NT2/D1 (cell line): Measurements from ENCODE around the gene FOXO3.
A peak's percentile ranks its signal among the peaks of the same experiment; 100 is the strongest.

Experiments used
- DNase-seq: peaks from one replicate; pipeline ENCODE4 v3.0.0-alpha.2; 2011; ENCODE audit warnings: low read depth, low spot score
- H3K27me3 ChIP-seq: 2 replicates; pipeline ENCODE4 v1.6.0; 2011; ENCODE audit warnings: mild to moderate bottlenecking; ENCODE audit not compliant: insufficient read length, insufficient read depth
- H3K36me3 ChIP-seq: 2 replicates; pipeline ENCODE4 v1.6.1; 2011; ENCODE audit warnings: mild to moderate bottlenecking, low read length, mixed read lengths; ENCODE audit not compliant: insufficient read depth, insufficient read length
- H3K4me1 ChIP-seq: 2 replicates; pipeline ENCODE4 v1.5.1; 2011; ENCODE audit not compliant: insufficient read depth, insufficient read length
- H3K4me3 ChIP-seq: 2 replicates; pipeline ENCODE4 v1.5.1; 2011; ENCODE audit warnings: low read depth; ENCODE audit not compliant: insufficient read length
- H3K9ac ChIP-seq: 2 replicates; pipeline ENCODE4 v1.6.0; 2011; ENCODE audit warnings: low read depth; ENCODE audit not compliant: insufficient read length
- H3K9me3 ChIP-seq: 2 replicates; pipeline ENCODE4 v1.5.1; 2011; ENCODE audit warnings: mild to moderate bottlenecking, low read length; ENCODE audit not compliant: insufficient read depth
- SUZ12 ChIP-seq: IDR thresholded peaks from 2 replicates; pipeline ENCODE4 v1.6.1; 2011; ENCODE audit not compliant: insufficient read length, insufficient read depth; ENCODE audit errors: extremely low read depth
- YY1 ChIP-seq: IDR thresholded peaks from 2 replicates; pipeline ENCODE4 v1.6.1; 2011; ENCODE audit not compliant: insufficient read length, insufficient read depth
- ZNF274 ChIP-seq: IDR thresholded peaks from 2 replicates; pipeline ENCODE4 v1.6.1; 2011; ENCODE audit warnings: mild to moderate bottlenecking, low read depth, low read length

FOXO3 gene

DNA sequence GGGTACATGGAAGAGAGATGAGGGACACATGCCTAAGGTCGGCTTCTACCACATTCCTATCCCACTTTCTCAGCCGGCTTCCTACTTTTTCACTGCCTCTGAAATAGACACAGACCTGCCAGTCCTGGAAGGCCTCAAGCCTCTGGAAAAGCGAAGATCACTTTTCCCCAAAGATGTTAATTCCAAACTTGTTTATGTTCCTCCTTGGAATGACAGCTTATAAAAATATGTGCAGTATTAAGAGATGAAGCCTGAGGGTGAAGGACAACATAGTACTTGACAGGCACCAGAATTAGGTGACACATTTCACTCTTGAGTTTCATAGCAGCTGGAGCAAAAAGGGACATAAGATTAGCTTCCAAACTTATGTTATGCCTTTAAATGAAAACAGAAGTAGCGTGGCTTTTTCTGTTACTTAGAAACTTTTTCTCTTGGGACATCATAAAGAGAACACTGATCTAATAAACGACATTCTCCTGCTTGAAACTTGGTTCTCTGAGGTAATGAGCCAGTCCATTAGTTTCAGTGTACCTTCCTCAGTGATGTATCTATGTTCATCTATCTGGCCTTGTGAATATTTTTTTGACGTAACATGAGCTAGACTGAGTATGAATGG is 25.3 kb downstream of the FOXO3 start:
- Histone ChIP-seq H3K9ac (no peak overlapping the region), H3K4me3 (no peak overlapping the region), H3K36me3 (no peaks in the 10 kb centered on the region), H3K9me3 (no peaks in the 10 kb centered on the region), H3K4me1 (peaks cover 4% of the 10 kb centered on the region), H3K27me3 (no peaks in the 10 kb centered on the region)
- no peak for TF ChIP-seq ZNF274
- TF ChIP-seq SUZ12 = no peak
- TF ChIP-seq YY1 = no peak
- DNase-seq = no peak

DNA sequence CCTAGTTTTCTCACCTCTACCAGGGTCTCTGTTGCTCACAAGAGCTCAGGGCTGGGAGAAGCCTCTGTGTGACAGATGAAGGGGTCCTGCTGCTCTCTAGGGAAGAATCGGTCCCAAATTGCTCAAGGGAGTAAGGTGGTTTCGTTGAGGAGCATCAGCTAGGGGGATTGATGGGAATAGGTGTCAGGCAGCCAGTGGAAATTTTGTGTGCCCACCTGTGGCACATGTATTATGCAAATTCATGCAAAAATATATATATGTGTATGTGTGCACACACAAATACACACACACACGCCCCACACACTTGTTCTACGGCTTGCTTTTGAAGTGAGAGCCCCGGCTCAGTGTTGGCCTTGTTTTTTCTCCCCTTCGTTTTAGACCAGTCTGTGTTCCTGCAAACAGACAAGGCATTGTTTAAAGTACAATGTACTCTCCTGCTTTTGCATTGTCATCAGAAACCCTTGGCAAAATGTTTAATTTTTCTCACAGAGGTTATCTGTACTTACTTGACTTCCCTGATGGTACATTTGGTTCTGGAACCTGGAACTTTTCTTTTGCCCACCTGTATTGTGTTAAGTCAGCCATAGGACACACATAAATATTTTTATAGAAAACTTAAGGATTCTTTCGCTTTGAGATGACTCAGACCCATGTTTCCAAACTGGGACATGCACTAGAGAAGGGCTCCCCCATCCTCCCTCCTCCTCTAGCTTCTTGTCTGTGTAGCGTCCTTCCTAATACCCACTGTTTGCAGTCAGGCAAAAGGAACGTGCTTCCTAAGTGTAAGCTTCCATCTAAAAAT is 26.7 kb downstream of the FOXO3 start:
- H3K4me1 ChIP-seq = peaks cover 4% of the 10 kb centered on the region

DNA sequence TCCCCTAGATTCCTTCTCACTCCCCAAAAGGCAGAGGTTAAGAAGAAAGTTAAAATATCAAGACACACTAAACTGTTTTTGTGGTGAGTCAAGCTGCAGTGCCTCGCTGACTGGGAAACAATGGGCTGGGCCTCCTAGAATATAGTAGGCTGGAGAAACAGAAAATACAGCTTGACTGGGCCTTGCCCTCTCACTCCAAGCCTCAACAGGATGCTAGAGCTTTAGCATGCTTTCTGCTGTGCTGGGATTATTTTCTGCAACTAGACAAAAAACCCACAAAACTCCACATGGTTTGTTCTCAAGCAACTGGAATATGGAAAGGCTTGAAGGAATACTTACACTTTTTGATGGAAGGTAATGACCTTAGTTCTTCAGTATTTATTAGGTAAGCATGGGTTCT is 27.9 kb downstream of the FOXO3 start:
- Histone ChIP-seq H3K9ac (no peak overlapping the region), H3K4me3 (no peak overlapping the region), H3K36me3 (no peaks in the 10 kb centered on the region), H3K27me3 (no peaks in the 10 kb centered on the region), H3K9me3 (no peaks in the 10 kb centered on the region), H3K4me1 (peaks cover 4% of the 10 kb centered on the region)
- DNase-seq = no peak
- no peak for TF ChIP-seq SUZ12
- TF ChIP-seq YY1 = no peak
- TF ChIP-seq ZNF274 = no peak

More for the DNA sequence above, 26.7 kb downstream of the FOXO3 start:
- H3K27me3 ChIP-seq = no peaks in the 10 kb centered on the region
- DNase-seq = no peak
- H3K9me3 ChIP-seq = no peaks in the 10 kb centered on the region
- no peaks in the 10 kb centered on the region for H3K36me3 ChIP-seq
- H3K4me3 ChIP-seq = no peak overlapping the region
- no peak overlapping the region for H3K9ac ChIP-seq
- no peak for TF ChIP-seq SUZ12
- TF ChIP-seq YY1 = no peak
- no peak for TF ChIP-seq ZNF274

- Histone ChIP-seq H3K9ac (peak overlapping the region; percentile 11), H3K4me3 (no peak overlapping the region), H3K36me3 (no peaks in the 10 kb centered on the region), H3K27me3 (no peaks in the 10 kb centered on the region), H3K4me1 (peaks cover 5% of the 10 kb centered on the region), H3K9me3 (no peaks in the 10 kb centered on the region)
- peak; percentile 84 for DNase-seq
- TF ChIP-seq YY1 (no peak), SUZ12 (no peak), ZNF274 (no peak)
Measured at GRCh38 chr6:108589244-108589791, 28.6 kb downstream of the FOXO3 start.

DNA sequence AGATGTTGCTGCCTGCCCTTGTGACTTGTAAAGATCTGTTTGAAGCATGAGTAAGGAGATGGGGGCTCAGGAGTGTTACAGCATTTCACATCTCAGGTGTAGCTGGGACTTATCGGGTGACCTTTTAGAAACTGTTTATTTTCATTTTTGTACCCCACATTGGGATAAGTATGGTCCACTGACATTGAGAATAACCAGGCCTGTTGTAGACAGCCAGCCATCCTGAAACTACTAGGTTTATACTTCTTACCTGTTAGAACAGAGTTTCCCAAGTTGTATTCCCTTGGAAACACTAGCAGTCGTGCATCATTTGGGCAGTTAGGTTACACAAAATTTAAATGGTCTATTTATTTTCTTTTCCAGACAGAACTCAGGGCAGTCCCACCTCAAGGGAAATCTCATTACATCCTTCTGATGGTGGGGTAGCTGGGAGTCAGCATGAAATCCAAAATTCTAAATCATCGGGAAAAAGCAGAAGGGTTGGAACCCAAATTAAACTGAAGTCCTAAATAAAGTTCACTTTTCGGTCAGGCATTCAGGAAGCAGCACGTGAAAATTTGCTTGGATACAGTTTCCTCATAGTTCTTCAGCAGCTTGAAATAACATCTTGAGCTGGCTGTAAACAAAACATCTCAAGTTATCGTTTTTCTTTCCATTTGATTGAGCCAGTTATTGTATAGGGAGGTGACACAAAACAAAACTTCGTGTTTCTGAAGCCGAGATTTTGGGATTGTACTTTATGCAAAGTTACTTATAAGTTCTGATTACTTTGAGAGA is 30.5 kb downstream of the FOXO3 start:
- Histone ChIP-seq H3K36me3 (no peaks in the 10 kb centered on the region), H3K9ac (no peak overlapping the region), H3K4me1 (peaks cover 8% of the 10 kb centered on the region), H3K27me3 (no peaks in the 10 kb centered on the region), H3K9me3 (no peaks in the 10 kb centered on the region), H3K4me3 (no peak overlapping the region)
- TF ChIP-seq ZNF274 = no peak
- DNase-seq = no peak

DNA sequence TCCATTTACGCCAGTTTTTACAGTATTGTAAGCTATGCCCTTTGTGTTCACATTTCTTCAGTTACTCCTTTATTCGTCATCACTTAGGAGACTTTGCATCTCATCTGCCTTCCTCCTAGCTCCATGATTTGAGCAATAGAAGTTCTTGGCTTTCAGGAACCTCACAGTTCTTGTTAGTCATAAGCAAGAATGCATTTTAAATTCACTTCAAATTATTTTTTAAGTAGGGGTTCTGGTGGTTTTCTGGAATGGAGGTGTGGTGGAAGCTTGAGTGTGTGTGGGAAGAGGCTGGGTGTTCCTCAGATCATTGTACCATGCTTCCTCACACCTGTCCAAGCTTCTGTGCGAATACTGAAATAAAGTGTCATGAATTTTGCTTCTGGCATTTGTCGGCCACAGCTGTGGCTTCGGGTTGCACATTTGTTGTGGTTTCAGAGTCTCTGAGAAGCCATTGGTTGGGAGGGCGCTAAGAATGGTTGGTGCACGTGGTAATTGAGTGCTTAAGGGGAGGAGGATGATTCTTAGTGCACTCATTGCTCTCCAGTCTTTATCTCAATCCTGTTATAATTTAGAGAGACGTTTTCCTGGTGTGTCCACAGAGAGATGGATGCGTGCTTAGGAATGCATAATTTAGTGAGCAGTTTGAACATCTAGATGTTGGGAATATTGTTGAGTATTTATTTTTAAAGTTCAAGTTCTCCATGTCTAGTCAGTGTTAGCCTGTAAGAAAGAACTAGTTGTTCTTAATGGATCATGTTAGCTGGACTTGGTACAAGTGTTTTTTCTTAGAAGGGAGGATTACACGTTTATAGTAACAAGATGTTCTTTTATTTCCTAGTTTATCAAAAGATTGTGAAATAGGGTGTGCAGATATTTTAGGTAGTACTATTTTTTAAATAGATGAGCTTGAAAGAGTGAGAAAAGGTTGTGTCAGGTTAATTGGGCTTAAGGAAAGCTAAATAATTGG is 31.9 kb downstream of the FOXO3 start:
- Histone ChIP-seq H3K36me3 (no peaks in the 10 kb centered on the region), H3K4me1 (peaks cover 4% of the 10 kb centered on the region), H3K4me3 (no peak overlapping the region), H3K27me3 (no peaks in the 10 kb centered on the region), H3K9me3 (no peaks in the 10 kb centered on the region), H3K9ac (no peak overlapping the region)
- no peak for DNase-seq
- no peak for TF ChIP-seq SUZ12
- no peak for TF ChIP-seq ZNF274
- no peak for TF ChIP-seq YY1
